ENCODE data around the gene MST1.

GRCh38 chr3:49719214-49719884 lies 30.1 kb upstream of the MST1 start, which contains the start of gene AMIGO3:
- TF ChIP-seq EZH2 (IDR thresholded peaks at IDR 0.05; ENCODE audit: low read length, missing control alignments) (no peak), CTCF (conservative IDR thresholded peaks at IDR 0.05 in 1 of 2, IDR thresholded peaks at IDR 0.05 in 1 of 2; ENCODE audit: low read depth in 1 of 2, low read length in 2 of 2) (peak in 1 of 2 donors; percentile 53)
